Tibial artery (tissue), 4 donors: Measurements from ENCODE around the gene PTPRD.

ENCODE experiments used
- DNase-seq, 2 donors: peaks; one replicate each; pipeline ENCODE4 v3.0.0-alpha.2; 2019
- H3K27ac ChIP-seq, 2 donors: fragments of 200-600 bp; sonication (generic) in 1 of 2; 1 replicate in 1 of 2; 2 replicates in 1 of 2; pipeline ENCODE4 v1.5.1; 2018 to 2019; ENCODE audit warnings: mild to moderate bottlenecking in 1 of 2
- H3K27me3 ChIP-seq, 2 donors: fragments of 200-600 bp; sonication (generic) in 1 of 2; one replicate each; pipeline versions ENCODE4 v1.5.1 to v1.6.0; 2016 to 2019
- H3K36me3 ChIP-seq, 3 donors: fragments of 200-600 bp; sonication (generic) in 2 of 3; one replicate each; pipeline ENCODE4 v1.5.1; 2016 to 2019; ENCODE audit warnings: mild to moderate bottlenecking in 2 of 3
- H3K4me1 ChIP-seq, 4 donors: fragments of 200-600 bp; sonication (generic) in 2 of 4; 1 replicate in 3 of 4; 2 replicates in 1 of 4; pipeline ENCODE4 v1.5.1; 2016 to 2019
- H3K4me3 ChIP-seq, 2 donors: fragments of 200-600 bp; sonication (generic) in 1 of 2; 1 replicate in 1 of 2; 2 replicates in 1 of 2; pipeline ENCODE4 v1.5.1; 2018 to 2019; ENCODE audit warnings: mild to moderate bottlenecking in 2 of 2
- H3K9me3 ChIP-seq, 3 donors: fragments of 200-600 bp; sonication (generic) in 1 of 3; one replicate each; pipeline ENCODE4 v1.5.1; 2016 to 2019
- intact Hi-C: fragments of 100-400 bp; cut with DNase I; formaldehyde crosslinking; loops from one replicate; pipeline ENCODE4 v1.15.0; 2023; ENCODE audit warnings: low total_unique reads
- TF ChIP-seq, protein P1 (sequence below), 2 experiments: fragments of 200-600 bp in 1 of 2; fragments of 450-650 bp in 1 of 2; IDR thresholded peaks; one replicate each; pipeline ENCODE4 v1.5.1; 2017 to 2019; ENCODE audit warnings: antibody characterized with exemption in 2 of 2, mild to moderate bottlenecking in 1 of 2, moderate library complexity in 1 of 2

Gene PTPRD

DNA sequence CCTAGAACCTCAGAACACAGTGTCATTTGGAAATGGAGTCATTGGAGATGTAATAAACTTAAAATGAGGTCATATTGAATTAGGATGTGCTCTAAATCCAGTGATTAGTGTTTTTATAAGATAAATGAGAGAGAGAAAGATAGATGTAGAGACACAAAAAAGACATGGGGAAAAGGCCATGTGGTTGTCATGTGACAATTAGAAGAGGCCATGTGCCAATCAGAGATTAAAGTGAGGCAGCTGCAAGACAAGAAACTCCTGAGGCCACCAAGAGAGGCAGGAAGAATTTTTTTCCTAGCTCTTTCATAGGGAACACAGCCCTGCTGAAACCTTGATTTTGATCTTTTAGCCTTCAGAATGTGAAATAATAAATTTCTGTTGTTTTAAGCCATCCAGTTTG is 1307.2 kb downstream of the PTPRD start:
- TF ChIP-seq, protein P1, sequence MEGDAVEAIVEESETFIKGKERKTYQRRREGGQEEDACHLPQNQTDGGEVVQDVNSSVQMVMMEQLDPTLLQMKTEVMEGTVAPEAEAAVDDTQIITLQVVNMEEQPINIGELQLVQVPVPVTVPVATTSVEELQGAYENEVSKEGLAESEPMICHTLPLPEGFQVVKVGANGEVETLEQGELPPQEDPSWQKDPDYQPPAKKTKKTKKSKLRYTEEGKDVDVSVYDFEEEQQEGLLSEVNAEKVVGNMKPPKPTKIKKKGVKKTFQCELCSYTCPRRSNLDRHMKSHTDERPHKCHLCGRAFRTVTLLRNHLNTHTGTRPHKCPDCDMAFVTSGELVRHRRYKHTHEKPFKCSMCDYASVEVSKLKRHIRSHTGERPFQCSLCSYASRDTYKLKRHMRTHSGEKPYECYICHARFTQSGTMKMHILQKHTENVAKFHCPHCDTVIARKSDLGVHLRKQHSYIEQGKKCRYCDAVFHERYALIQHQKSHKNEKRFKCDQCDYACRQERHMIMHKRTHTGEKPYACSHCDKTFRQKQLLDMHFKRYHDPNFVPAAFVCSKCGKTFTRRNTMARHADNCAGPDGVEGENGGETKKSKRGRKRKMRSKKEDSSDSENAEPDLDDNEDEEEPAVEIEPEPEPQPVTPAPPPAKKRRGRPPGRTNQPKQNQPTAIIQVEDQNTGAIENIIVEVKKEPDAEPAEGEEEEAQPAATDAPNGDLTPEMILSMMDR (IDR thresholded peaks at IDR 0.05): no peak
- Histone ChIP-seq H3K27ac (no peak overlapping the region), H3K4me1 (no peaks in the 10 kb centered on the region), H3K27me3 (no peaks in the 10 kb centered on the region), H3K36me3 (no peaks in the 10 kb centered on the region), H3K4me3 (no peak overlapping the region), H3K9me3 (no peaks in the 10 kb centered on the region)
- no peak for DNase-seq
- intact Hi-C loops: no loop called here

DNA sequence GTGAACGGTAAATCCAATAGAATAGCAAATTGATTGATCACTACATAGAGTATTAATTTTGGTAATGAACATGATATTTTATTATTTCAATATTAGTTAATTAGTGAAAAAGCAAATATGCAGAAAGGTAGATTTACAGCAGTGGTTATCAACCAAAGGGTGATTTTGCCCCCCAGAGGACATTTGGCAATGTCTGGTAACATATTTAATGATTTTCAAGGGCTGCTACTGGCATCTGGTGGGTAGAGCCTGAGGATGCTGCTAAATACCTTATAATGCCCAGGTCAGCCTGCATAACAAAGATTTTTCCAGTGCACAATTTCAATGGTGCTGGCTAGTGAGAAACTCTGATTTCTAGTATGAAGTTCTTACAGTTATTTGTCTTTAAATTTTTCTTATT is 1313.7 kb downstream of the PTPRD start:
- Histone ChIP-seq H3K9me3 (no peaks in the 10 kb centered on the region), H3K36me3 (no peaks in the 10 kb centered on the region), H3K4me1 (no peaks in the 10 kb centered on the region), H3K4me3 (no peak overlapping the region), H3K27me3 (no peaks in the 10 kb centered on the region), H3K27ac (no peak overlapping the region)
- intact Hi-C loops: no loop called here
- DNase-seq: no peak
- TF ChIP-seq, protein P1 (IDR thresholded peaks at IDR 0.05): no peak

DNA sequence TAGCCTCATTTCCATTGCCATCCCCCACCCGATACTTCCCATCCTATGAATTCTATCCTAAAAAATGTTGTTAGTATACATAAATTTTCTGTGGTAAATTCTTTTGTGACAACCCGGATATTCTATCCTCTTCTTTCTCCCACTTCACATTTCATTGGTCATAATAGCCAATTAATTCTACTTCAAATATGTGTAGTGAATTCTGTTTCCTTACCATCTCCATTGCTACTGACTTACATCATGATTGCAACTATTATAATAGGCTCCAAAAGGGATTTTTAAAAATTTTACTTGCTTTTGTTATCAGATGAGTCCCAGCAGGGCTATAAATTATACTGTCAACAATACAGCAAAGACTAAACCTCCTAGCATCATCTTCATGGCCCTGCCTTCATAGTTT is 1326.8 kb downstream of the PTPRD start:
- DNase-seq: no peak
- intact Hi-C loops: no loop called here
- H3K4me3 ChIP-seq: no peak overlapping the region
- no peaks in the 10 kb centered on the region for H3K4me1 ChIP-seq
- no peaks in the 10 kb centered on the region for H3K27me3 ChIP-seq
- H3K36me3 ChIP-seq: no peaks in the 10 kb centered on the region
- TF ChIP-seq, protein P1 (IDR thresholded peaks at IDR 0.05): no peak
- no peak overlapping the region for H3K27ac ChIP-seq
- H3K9me3 ChIP-seq: no peaks in the 10 kb centered on the region

GRCh38 chr9:9284201-9284600 is 1328.6 kb downstream of the PTPRD start:
- no peaks in the 10 kb centered on the region for H3K36me3 ChIP-seq
- no peak overlapping the region for H3K27ac ChIP-seq
- no peak overlapping the region for H3K4me3 ChIP-seq
- H3K9me3 ChIP-seq: no peaks in the 10 kb centered on the region
- TF ChIP-seq, protein P1 (IDR thresholded peaks at IDR 0.05): no peak
- no peak for DNase-seq
- intact Hi-C loops: no loop called here
- no peaks in the 10 kb centered on the region for H3K27me3 ChIP-seq
- H3K4me1 ChIP-seq: no peaks in the 10 kb centered on the region

GRCh38 chr9:9283159-9283986 is 1329.4 kb downstream of the PTPRD start:
- Histone ChIP-seq H3K4me3 (no peak overlapping the region), H3K9me3 (no peaks in the 10 kb centered on the region), H3K27me3 (no peaks in the 10 kb centered on the region), H3K4me1 (no peaks in the 10 kb centered on the region), H3K27ac (no peak overlapping the region), H3K36me3 (no peaks in the 10 kb centered on the region)
- TF ChIP-seq, protein P1 (IDR thresholded peaks at IDR 0.05): no peak
- intact Hi-C loops: no loop called here
- DNase-seq: no peak
